HPDE6-E6E7 (cell line): ENCODE data around the gene KHK.

Source experiments
- DNase-seq: peaks from one replicate; pipeline ENCODE4 v3.0.0; 2011; ENCODE audit warnings: missing footprints; ENCODE audit errors: extremely low spot score

KHK gene

GRCh38 chr2:27081984-27082772, 4.4 kb upstream of the KHK start:
- no peak for DNase-seq

- no peak for DNase-seq
Measured at GRCh38 chr2:27082773-27083409, 3.7 kb upstream of the KHK start.

- no peak for DNase-seq
Measured at GRCh38 chr2:27083410-27084296, 2.9 kb upstream of the KHK start.

- DNase-seq, result no peak
Measured at GRCh38 chr2:27084297-27085061, 2.1 kb upstream of the KHK start.

GRCh38 chr2:27085062-27085672, 1.4 kb upstream of the KHK start:
- DNase-seq, result no peak

GRCh38 chr2:27085673-27086089, 891 bp upstream of the KHK start:
- peak; percentile 45 for DNase-seq

GRCh38 chr2:27086090-27086723, 365 bp upstream of the KHK start:
- DNase-seq, result peak; percentile 95

- DNase-seq, result no peak
Measured at GRCh38 chr2:27087823-27088410, 1.3 kb downstream of the KHK start.

GRCh38 chr2:27088634-27089033, 2.1 kb downstream of the KHK start:
- no peak for DNase-seq

GRCh38 chr2:27089111-27089954, 2.8 kb downstream of the KHK start:
- no peak for DNase-seq

- DNase-seq, result no peak
Measured at GRCh38 chr2:27091746-27092695, 5.4 kb downstream of the KHK start.

GRCh38 chr2:27092696-27093429, 6.3 kb downstream of the KHK start:
- DNase-seq, result no peak

GRCh38 chr2:27093430-27094352, 7.1 kb downstream of the KHK start:
- no peak for DNase-seq

GRCh38 chr2:27094353-27094984, 7.9 kb downstream of the KHK start:
- DNase-seq, result no peak

GRCh38 chr2:27095427-27095744, 8.8 kb downstream of the KHK start:
- DNase-seq, result no peak
